Measurements from ENCODE around the gene FAM3D. TPM values are rescaled to one million over a fixed set of nuclear protein-coding genes. Genes with fewer than 3 reads are reported as not detected.

The FAM3D gene
- total RNA-seq, 1 experiment from 2014 or later = not detected

DNA sequence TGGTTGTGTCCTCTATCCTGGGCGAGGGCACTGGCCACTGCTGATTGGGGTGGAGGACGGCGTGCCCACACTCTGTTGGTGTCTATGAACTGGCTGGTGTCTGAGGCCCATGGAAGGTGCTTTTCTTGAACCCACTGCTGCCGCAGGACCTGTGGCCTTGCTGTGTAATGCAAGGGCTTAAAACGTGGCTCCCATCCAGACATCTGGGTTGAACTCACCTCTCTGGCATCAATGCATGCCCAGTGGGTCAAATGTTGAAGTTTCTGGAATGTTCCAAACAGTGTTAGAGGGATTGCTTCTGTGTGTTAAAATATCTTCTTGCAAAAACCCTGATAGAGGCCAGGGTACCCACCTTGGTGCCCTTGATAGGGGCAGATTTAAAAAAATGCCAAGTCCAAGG lies 42.6 kb downstream of the FAM3D start:
- no peaks in the 10 kb centered on the region for H3K9me3 ChIP-seq (ENCODE audit: low read depth, low read length, poor library complexity, severe bottlenecking)
- no peak for DNase-seq (ENCODE audit: low spot score)
- H3K36me3 ChIP-seq (ENCODE audit: insufficient read depth, low read length, poor library complexity, severe bottlenecking) = no peaks in the 10 kb centered on the region
- no TSS peak for BruUV-seq (replicated peaks)
- no peak overlapping the region for H3K27ac ChIP-seq (ENCODE audit: low read depth, low read length, poor library complexity, severe bottlenecking)
- no peak overlapping the region for H3K4me3 ChIP-seq (ENCODE audit: low read depth, low read length, poor library complexity, severe bottlenecking)
- ChIA-PET POLR2A (ENCODE audit: low non-redundant PET) (no interaction called here), CTCF (no interaction called here)
- intact Hi-C loops (cut with micrococcal nuclease; ENCODE audit: unreplicated experiment) = no loop called here
- TF ChIP-seq EZH2 (IDR thresholded peaks at IDR 0.05; ENCODE audit: borderline replicate concordance, low read depth, low read length, poor library complexity, severe bottlenecking) = no peak
- TF ChIP-seq, protein P1, sequence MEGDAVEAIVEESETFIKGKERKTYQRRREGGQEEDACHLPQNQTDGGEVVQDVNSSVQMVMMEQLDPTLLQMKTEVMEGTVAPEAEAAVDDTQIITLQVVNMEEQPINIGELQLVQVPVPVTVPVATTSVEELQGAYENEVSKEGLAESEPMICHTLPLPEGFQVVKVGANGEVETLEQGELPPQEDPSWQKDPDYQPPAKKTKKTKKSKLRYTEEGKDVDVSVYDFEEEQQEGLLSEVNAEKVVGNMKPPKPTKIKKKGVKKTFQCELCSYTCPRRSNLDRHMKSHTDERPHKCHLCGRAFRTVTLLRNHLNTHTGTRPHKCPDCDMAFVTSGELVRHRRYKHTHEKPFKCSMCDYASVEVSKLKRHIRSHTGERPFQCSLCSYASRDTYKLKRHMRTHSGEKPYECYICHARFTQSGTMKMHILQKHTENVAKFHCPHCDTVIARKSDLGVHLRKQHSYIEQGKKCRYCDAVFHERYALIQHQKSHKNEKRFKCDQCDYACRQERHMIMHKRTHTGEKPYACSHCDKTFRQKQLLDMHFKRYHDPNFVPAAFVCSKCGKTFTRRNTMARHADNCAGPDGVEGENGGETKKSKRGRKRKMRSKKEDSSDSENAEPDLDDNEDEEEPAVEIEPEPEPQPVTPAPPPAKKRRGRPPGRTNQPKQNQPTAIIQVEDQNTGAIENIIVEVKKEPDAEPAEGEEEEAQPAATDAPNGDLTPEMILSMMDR (conservative IDR thresholded peaks at IDR 0.05; ENCODE audit: low read depth, low read length) = no peak
- H3K4me1 ChIP-seq (ENCODE audit: insufficient read depth, low read length, poor library complexity, severe bottlenecking) = peaks cover 7% of the 10 kb centered on the region
- no peaks in the 10 kb centered on the region for H3K27me3 ChIP-seq (replicated peaks; ENCODE audit: insufficient read depth, low read depth, low read length, poor library complexity)

DNA sequence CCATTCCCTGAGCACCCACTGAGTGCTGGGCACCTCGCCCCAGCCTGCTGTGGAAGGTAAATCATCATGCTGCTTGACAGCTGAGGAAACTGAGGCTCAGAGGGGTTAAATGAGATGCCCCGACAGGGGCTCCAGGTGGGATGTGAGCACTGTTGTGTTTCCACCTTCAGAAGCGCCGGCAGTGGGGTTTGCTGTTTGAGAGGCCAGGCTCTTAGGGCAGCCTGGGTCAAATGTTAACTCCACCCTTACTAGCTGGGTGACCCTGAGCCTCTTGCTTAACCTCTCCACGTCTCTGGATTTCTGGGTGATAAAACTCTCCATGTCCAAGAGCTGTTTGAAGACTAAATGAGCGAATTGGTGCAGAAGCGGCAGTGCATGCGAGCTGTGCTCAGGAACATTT lies 43.1 kb downstream of the FAM3D start:
- CTCF ChIA-PET = no interaction called here
- Histone ChIP-seq H3K36me3 (ENCODE audit: insufficient read depth, low read length, poor library complexity, severe bottlenecking) (no peaks in the 10 kb centered on the region), H3K27ac (ENCODE audit: low read depth, low read length, poor library complexity, severe bottlenecking) (no peak overlapping the region), H3K4me3 (ENCODE audit: low read depth, low read length, poor library complexity, severe bottlenecking) (no peak overlapping the region), H3K9me3 (ENCODE audit: low read depth, low read length, poor library complexity, severe bottlenecking) (no peaks in the 10 kb centered on the region), H3K4me1 (ENCODE audit: insufficient read depth, low read length, poor library complexity, severe bottlenecking) (peaks cover 2% of the 10 kb centered on the region), H3K27me3 (replicated peaks; ENCODE audit: insufficient read depth, low read depth, low read length, poor library complexity) (no peaks in the 10 kb centered on the region)
- DNase-seq (ENCODE audit: low spot score) = no peak
- intact Hi-C loops (cut with micrococcal nuclease; ENCODE audit: unreplicated experiment) = no loop called here
- no TSS peak for BruUV-seq (replicated peaks)
- POLR2A ChIA-PET (ENCODE audit: low non-redundant PET) = no interaction called here
- TF ChIP-seq, protein P1 (conservative IDR thresholded peaks at IDR 0.05; ENCODE audit: low read depth, low read length) = no peak
- TF ChIP-seq EZH2 (IDR thresholded peaks at IDR 0.05; ENCODE audit: borderline replicate concordance, low read depth, low read length, poor library complexity, severe bottlenecking) = no peak

- no peaks in the 10 kb centered on the region for H3K36me3 ChIP-seq (ENCODE audit: insufficient read depth, low read length, poor library complexity, severe bottlenecking)
- H3K27me3 ChIP-seq (replicated peaks; ENCODE audit: insufficient read depth, low read depth, low read length, poor library complexity) = no peaks in the 10 kb centered on the region
- no peak for DNase-seq (ENCODE audit: low spot score)
- ChIA-PET CTCF (no interaction called here), POLR2A (ENCODE audit: low non-redundant PET) (no interaction called here)
- no TSS peak for BruUV-seq (replicated peaks)
- no peaks in the 10 kb centered on the region for H3K9me3 ChIP-seq (ENCODE audit: low read depth, low read length, poor library complexity, severe bottlenecking)
- intact Hi-C loops (cut with micrococcal nuclease; ENCODE audit: unreplicated experiment) = no loop called here
- H3K4me1 ChIP-seq (ENCODE audit: insufficient read depth, low read length, poor library complexity, severe bottlenecking) = no peaks in the 10 kb centered on the region
- no peak overlapping the region for H3K27ac ChIP-seq (ENCODE audit: low read depth, low read length, poor library complexity, severe bottlenecking)
- no peak overlapping the region for H3K4me3 ChIP-seq (ENCODE audit: low read depth, low read length, poor library complexity, severe bottlenecking)
- TF ChIP-seq EZH2 (IDR thresholded peaks at IDR 0.05; ENCODE audit: borderline replicate concordance, low read depth, low read length, poor library complexity, severe bottlenecking) = no peak
- TF ChIP-seq, protein P1 (conservative IDR thresholded peaks at IDR 0.05; ENCODE audit: low read depth, low read length) = no peak
Measured at GRCh38 chr3:58622892-58623291, 43.7 kb downstream of the FAM3D start.
